ENCODE measurements around the gene HEATR5B. TPM values are rescaled to one million over a fixed set of nuclear protein-coding genes. Genes with fewer than 3 reads are reported as not detected.
"Not testable (repeated sequence)": the region's sequence is repeated elsewhere in the genome, so short reads cannot be mapped to it uniquely, and the experiment has no call there.

Gene HEATR5B
- total RNA-seq, 3 donors from 2014 or later = 35.7 to 64.2 (median 36.5) TPM

GRCh38 chr2:36982467-36982866 is 101.7 kb downstream of the HEATR5B start:
- no peak for DNase-seq (ENCODE audit: low spot score in 2 of 2)
- Histone ChIP-seq H3K27me3 (no peaks in the 10 kb centered on the region), H3K27ac (no peak overlapping the region), H3K9me3 (no peaks in the 10 kb centered on the region), H3K4me1 (no peaks in the 10 kb centered on the region), H3K4me3 (no peak overlapping the region), H3K36me3 (no peaks in the 10 kb centered on the region)
- intact Hi-C loops (cut with DNase I; ENCODE audit: low total_unique reads) = no loop called here
- TF ChIP-seq POLR2AphosphoS5 (IDR thresholded peaks at IDR 0.05) (no peak), POLR2A (IDR thresholded peaks at IDR 0.05) (no peak), CTCF (IDR thresholded peaks at IDR 0.05) (no peak)

GRCh38 chr2:36981911-36982310 is 102.3 kb downstream of the HEATR5B start:
- TF ChIP-seq POLR2A (IDR thresholded peaks at IDR 0.05) = no peak
- no peak for TF ChIP-seq CTCF (IDR thresholded peaks at IDR 0.05)
- TF ChIP-seq POLR2AphosphoS5 (IDR thresholded peaks at IDR 0.05) = no peak
- no peaks in the 10 kb centered on the region for H3K9me3 ChIP-seq
- H3K4me3 ChIP-seq = no peak overlapping the region
- H3K27ac ChIP-seq = no peak overlapping the region
- no peaks in the 10 kb centered on the region for H3K27me3 ChIP-seq
- H3K36me3 ChIP-seq = no peaks in the 10 kb centered on the region
- intact Hi-C loops (cut with DNase I; ENCODE audit: low total_unique reads) = no loop called here
- DNase-seq (ENCODE audit: low spot score in 2 of 2) = no peak
- no peaks in the 10 kb centered on the region for H3K4me1 ChIP-seq

- H3K4me1 ChIP-seq; H3K36me3 ChIP-seq; DNase-seq (ENCODE audit: low spot score in 2 of 2); H3K27ac ChIP-seq; intact Hi-C loops (cut with DNase I; ENCODE audit: low total_unique reads); H3K9me3 ChIP-seq; H3K4me3 ChIP-seq; H3K27me3 ChIP-seq: not testable (repeated sequence)
Measured at GRCh38 chr2:36979007-36979406, 105.2 kb downstream of the HEATR5B start.

- TF ChIP-seq POLR2AphosphoS5 (IDR thresholded peaks at IDR 0.05) (no peak), CTCF (IDR thresholded peaks at IDR 0.05) (no peak), POLR2A (IDR thresholded peaks at IDR 0.05) (no peak)
- Histone ChIP-seq H3K27ac (no peak overlapping the region), H3K9me3 (no peaks in the 10 kb centered on the region), H3K4me1 (no peaks in the 10 kb centered on the region), H3K4me3 (no peak overlapping the region), H3K27me3 (no peaks in the 10 kb centered on the region), H3K36me3 (no peaks in the 10 kb centered on the region)
- intact Hi-C loops (cut with DNase I; ENCODE audit: low total_unique reads) = no loop called here
- no peak for DNase-seq (ENCODE audit: low spot score in 2 of 2)
Measured at GRCh38 chr2:36976065-36976464, 108.1 kb downstream of the HEATR5B start.

GRCh38 chr2:36975306-36975705 is 108.9 kb downstream of the HEATR5B start:
- intact Hi-C loops (cut with DNase I; ENCODE audit: low total_unique reads) = no loop called here
- TF ChIP-seq POLR2A (IDR thresholded peaks at IDR 0.05) = no peak
- TF ChIP-seq POLR2AphosphoS5 (IDR thresholded peaks at IDR 0.05) = no peak
- no peak for DNase-seq (ENCODE audit: low spot score in 2 of 2)

GRCh38 chr2:36973320-36973719 is 110.9 kb downstream of the HEATR5B start:
- Histone ChIP-seq H3K36me3 (no peaks in the 10 kb centered on the region), H3K9me3 (no peaks in the 10 kb centered on the region), H3K27ac (no peak overlapping the region), H3K4me3 (no peak overlapping the region), H3K4me1 (no peaks in the 10 kb centered on the region), H3K27me3 (no peaks in the 10 kb centered on the region)
- TF ChIP-seq POLR2AphosphoS5 (IDR thresholded peaks at IDR 0.05) = no peak
- no peak for TF ChIP-seq CTCF (IDR thresholded peaks at IDR 0.05)
- TF ChIP-seq POLR2A (IDR thresholded peaks at IDR 0.05) = no peak
- intact Hi-C loops (cut with DNase I; ENCODE audit: low total_unique reads) = no loop called here
- DNase-seq (ENCODE audit: low spot score in 2 of 2) = no peak

More at GRCh38 chr2:36975306-36975705, 108.9 kb downstream of the HEATR5B start:
- H3K4me1 ChIP-seq = no peaks in the 10 kb centered on the region
- H3K9me3 ChIP-seq = no peaks in the 10 kb centered on the region
- no peaks in the 10 kb centered on the region for H3K27me3 ChIP-seq
- H3K4me3 ChIP-seq = no peak overlapping the region
- no peaks in the 10 kb centered on the region for H3K36me3 ChIP-seq
- no peak overlapping the region for H3K27ac ChIP-seq
